Left hindlimb (tissue), 1 donor: ENCODE measurements around the gene ZNF384.

Experiments
- DNase-seq: peaks from one replicate; pipeline ENCODE4 v3.0.0-alpha.2; 2018

The ZNF384 gene

GRCh38 chr12:6698352-6699046 lies 9.3 kb upstream of the ZNF384 start:
- DNase-seq: no peak

- no peak for DNase-seq
These were observed 8.6 kb upstream of the ZNF384 start for GRCh38 chr12:6697584-6698351.

- no peak for DNase-seq
These were observed 7.8 kb upstream of the ZNF384 start for GRCh38 chr12:6696690-6697583.

- no peak for DNase-seq
These were observed 6.3 kb upstream of the ZNF384 start for GRCh38 chr12:6695313-6696045.

- no peak for DNase-seq
These were observed 5.5 kb upstream of the ZNF384 start for GRCh38 chr12:6694701-6695100.

GRCh38 chr12:6693832-6694355 lies 4.7 kb upstream of the ZNF384 start:
- DNase-seq: no peak

- DNase-seq: no peak
These were observed 3.7 kb upstream of the ZNF384 start for GRCh38 chr12:6692888-6693287.

GRCh38 chr12:6691473-6691872 lies 2.3 kb upstream of the ZNF384 start:
- DNase-seq: no peak

GRCh38 chr12:6688543-6688998 lies 604 bp downstream of the ZNF384 start:
- no peak for DNase-seq

GRCh38 chr12:6685814-6686213 lies 3.4 kb downstream of the ZNF384 start:
- no peak for DNase-seq

GRCh38 chr12:6684609-6685008 lies 4.6 kb downstream of the ZNF384 start:
- DNase-seq: no peak

GRCh38 chr12:6676962-6677361 lies 12.2 kb downstream of the ZNF384 start:
- no peak for DNase-seq

- DNase-seq: no peak
These were observed 17.0 kb downstream of the ZNF384 start for GRCh38 chr12:6672143-6672542.

- no peak for DNase-seq
These were observed 21.5 kb downstream of the ZNF384 start for GRCh38 chr12:6667559-6668210.

GRCh38 chr12:6666211-6666610 lies 23.0 kb downstream of the ZNF384 start:
- no peak for DNase-seq

- no peak for DNase-seq
These were observed 24.3 kb downstream of the ZNF384 start for GRCh38 chr12:6664902-6665301.

GRCh38 chr12:6662906-6663742 lies 26.1 kb downstream of the ZNF384 start, which contains the start of gene ING4:
ING4 (minus strand) TSS chr12:6663119; CDS start chr12:6663101, 18 bp downstream.
- DNase-seq: peak; percentile 99

- DNase-seq: no peak
These were observed 26.6 kb downstream of the ZNF384 start for GRCh38 chr12:6662602-6662905.

- no peak for DNase-seq
These were observed 35.2 kb downstream of the ZNF384 start for GRCh38 chr12:6653987-6654386.

- no peak for DNase-seq
These were observed 35.8 kb downstream of the ZNF384 start for GRCh38 chr12:6653342-6653741.

GRCh38 chr12:6652391-6652790 lies 36.8 kb downstream of the ZNF384 start:
- no peak for DNase-seq
